ENCODE data around the gene BAZ2B. TPM values are rescaled to one million over a fixed set of nuclear protein-coding genes. Genes with fewer than 3 reads are reported as not detected.

Gene BAZ2B
- total and polyA plus RNA-seq, 4 donors: 18.3 to 266 (median 39.5) TPM

DNA sequence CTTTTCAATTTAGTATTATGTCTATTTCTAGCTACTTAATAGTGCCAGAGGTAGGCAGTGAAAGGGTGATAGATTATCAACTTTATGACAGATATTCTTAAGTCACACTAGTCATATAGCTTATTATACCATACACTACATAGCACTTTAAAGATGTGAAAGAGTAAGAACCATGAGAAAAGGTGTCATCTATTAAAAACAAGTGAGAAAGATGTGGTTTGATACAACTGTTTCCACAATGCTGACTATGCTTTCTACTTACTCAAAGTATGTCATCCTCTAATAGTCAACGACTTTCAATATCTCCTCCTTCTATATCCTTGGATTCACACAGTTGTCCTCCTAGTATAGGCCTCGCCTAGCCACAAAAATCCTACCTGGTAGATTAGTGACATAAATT lies 196.9 kb downstream of the BAZ2B start:
- H3K27ac ChIP-seq (ENCODE audit: low read depth in 1 of 2, low read length in 1 of 2): no peak overlapping the region
- DNase-seq (no peak), ATAC-seq (ENCODE audit: insufficient read depth, low FRiP score) (no peak)
- no peak overlapping the region for H3K4me3 ChIP-seq
- H3K27me3 ChIP-seq (ENCODE audit: control insufficient read depth in 3 of 3, insufficient read depth in 3 of 3, low read length in 2 of 3): no peaks in the 10 kb centered on the region
- H3K9me3 ChIP-seq (ENCODE audit: control insufficient read depth in 4 of 4, insufficient read depth in 3 of 4, low read length in 3 of 4): peaks cover 0 to 3% (median 0%) of the 10 kb centered on the region in 4 donors
- WGBS, 2 donors: 95 to 96% methylated on average over 2 of the region's 2 CpGs
- H3K9ac ChIP-seq (ENCODE audit: insufficient read depth in 1 of 2, low read length in 2 of 2): no peak overlapping the region
- TF ChIP-seq, protein P1, sequence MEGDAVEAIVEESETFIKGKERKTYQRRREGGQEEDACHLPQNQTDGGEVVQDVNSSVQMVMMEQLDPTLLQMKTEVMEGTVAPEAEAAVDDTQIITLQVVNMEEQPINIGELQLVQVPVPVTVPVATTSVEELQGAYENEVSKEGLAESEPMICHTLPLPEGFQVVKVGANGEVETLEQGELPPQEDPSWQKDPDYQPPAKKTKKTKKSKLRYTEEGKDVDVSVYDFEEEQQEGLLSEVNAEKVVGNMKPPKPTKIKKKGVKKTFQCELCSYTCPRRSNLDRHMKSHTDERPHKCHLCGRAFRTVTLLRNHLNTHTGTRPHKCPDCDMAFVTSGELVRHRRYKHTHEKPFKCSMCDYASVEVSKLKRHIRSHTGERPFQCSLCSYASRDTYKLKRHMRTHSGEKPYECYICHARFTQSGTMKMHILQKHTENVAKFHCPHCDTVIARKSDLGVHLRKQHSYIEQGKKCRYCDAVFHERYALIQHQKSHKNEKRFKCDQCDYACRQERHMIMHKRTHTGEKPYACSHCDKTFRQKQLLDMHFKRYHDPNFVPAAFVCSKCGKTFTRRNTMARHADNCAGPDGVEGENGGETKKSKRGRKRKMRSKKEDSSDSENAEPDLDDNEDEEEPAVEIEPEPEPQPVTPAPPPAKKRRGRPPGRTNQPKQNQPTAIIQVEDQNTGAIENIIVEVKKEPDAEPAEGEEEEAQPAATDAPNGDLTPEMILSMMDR (IDR thresholded peaks at IDR 0.05; ENCODE audit: control extremely low read depth, extremely low read depth): no peak
- peaks cover 3 to 21% (median 7%) of the 10 kb centered on the region in 4 donors for H3K36me3 ChIP-seq (ENCODE audit: control insufficient read depth in 4 of 4, insufficient read depth in 4 of 4, low read length in 4 of 4)
- no peaks in the 10 kb centered on the region for H3K4me1 ChIP-seq (ENCODE audit: control insufficient read depth in 5 of 5, insufficient read depth in 5 of 5, low read length in 5 of 5)

DNA sequence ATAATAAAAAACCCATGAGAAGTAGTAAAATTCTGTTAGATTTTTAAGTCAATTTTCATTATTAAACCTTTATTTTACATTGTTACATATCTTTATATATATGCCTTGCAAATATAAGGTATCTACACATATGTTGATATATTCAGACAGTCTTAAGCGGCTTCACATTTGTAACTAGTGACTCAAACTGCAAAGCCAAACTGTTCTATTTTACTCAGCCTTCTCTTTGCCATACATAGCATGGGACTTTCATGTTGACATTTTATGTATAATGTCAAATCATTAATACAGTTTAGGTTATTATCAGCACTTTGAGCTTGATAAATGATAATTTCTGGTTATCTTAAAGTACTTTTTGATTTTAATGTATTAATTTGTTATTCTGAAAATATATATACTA lies 204.9 kb downstream of the BAZ2B start:
- TF ChIP-seq, protein P1 (IDR thresholded peaks at IDR 0.05; ENCODE audit: control extremely low read depth, extremely low read depth): no peak
- Histone ChIP-seq H3K9me3 (ENCODE audit: control insufficient read depth in 4 of 4, insufficient read depth in 3 of 4, low read length in 3 of 4) (no peaks in the 10 kb centered on the region), H3K4me1 (ENCODE audit: control insufficient read depth in 5 of 5, insufficient read depth in 5 of 5, low read length in 5 of 5) (no peaks in the 10 kb centered on the region), H3K9ac (ENCODE audit: insufficient read depth in 1 of 2, low read length in 2 of 2) (no peak overlapping the region), H3K4me3 (no peak overlapping the region), H3K36me3 (ENCODE audit: control insufficient read depth in 4 of 4, insufficient read depth in 4 of 4, low read length in 4 of 4) (peaks cover 1 to 19% (median 12%) of the 10 kb centered on the region in 4 donors), H3K27me3 (ENCODE audit: control insufficient read depth in 3 of 3, insufficient read depth in 3 of 3, low read length in 2 of 3) (no peaks in the 10 kb centered on the region), H3K27ac (ENCODE audit: low read depth in 1 of 2, low read length in 1 of 2) (no peak overlapping the region)
- ATAC-seq (ENCODE audit: insufficient read depth, low FRiP score) (no peak), DNase-seq (no peak)
- 97 to 100% methylated on average over 1 of the region's 1 CpG for WGBS, 2 donors

DNA sequence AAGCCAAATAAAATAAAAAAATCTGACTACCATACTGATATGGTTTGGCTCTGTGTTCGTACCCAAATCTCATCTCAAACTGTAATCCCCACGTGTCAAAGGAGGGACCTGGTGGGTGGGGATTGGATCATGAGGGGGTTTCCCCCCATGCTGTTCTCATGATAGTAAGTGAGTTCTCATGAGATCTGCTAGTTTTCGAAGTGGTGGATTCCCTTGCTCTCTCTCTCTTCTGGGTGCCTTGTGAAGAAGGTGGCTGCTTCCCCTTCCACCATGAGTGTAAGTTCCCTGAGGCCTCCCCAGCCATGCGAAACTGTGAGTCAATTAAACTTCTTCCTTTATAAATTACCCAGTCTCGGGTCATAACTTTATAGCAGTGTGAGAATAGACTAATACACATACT lies 206.1 kb downstream of the BAZ2B start:
- DNase-seq (no peak), ATAC-seq (ENCODE audit: insufficient read depth, low FRiP score) (no peak)
- no peaks in the 10 kb centered on the region for H3K27me3 ChIP-seq (ENCODE audit: control insufficient read depth in 3 of 3, insufficient read depth in 3 of 3, low read length in 2 of 3)
- no peaks in the 10 kb centered on the region for H3K9me3 ChIP-seq (ENCODE audit: control insufficient read depth in 4 of 4, insufficient read depth in 3 of 4, low read length in 3 of 4)
- H3K36me3 ChIP-seq (ENCODE audit: control insufficient read depth in 4 of 4, insufficient read depth in 4 of 4, low read length in 4 of 4): peaks cover 4 to 24% (median 18%) of the 10 kb centered on the region in 4 donors
- no peak overlapping the region for H3K27ac ChIP-seq (ENCODE audit: low read depth in 1 of 2, low read length in 1 of 2)
- no peaks in the 10 kb centered on the region for H3K4me1 ChIP-seq (ENCODE audit: control insufficient read depth in 5 of 5, insufficient read depth in 5 of 5, low read length in 5 of 5)
- H3K4me3 ChIP-seq: no peak overlapping the region
- TF ChIP-seq, protein P1 (IDR thresholded peaks at IDR 0.05; ENCODE audit: control extremely low read depth, extremely low read depth): no peak
- WGBS, 2 donors: 88 to 96% methylated on average over 5 of the region's 5 CpGs
- no peak overlapping the region for H3K9ac ChIP-seq (ENCODE audit: insufficient read depth in 1 of 2, low read length in 2 of 2)
